ENCODE results near the gene OR4D2.

Gene OR4D2

GRCh38 chr17:58176200-58176599 is 9.4 kb downstream of the OR4D2 start:
- DNase-seq, result no peak

DNA sequence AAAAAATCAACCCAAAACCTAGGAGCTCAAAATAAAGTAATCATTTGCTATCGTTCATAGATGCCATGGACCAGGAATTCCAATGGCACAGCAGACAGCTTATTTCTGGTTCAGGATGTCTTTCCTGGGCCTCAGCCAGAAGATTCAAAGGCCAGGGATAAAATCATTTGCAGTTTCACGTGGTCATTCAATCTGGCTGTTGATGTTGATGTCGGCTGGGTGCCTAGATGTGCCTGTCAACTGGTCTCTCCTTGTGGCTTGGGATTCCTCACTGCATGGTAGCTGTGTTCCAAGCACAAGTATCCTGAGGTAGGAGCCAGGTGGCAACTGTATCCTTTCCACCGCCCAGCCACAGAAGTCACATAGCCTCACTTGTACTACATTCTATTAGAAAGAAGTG is 15.0 kb downstream of the OR4D2 start:
- DNase-seq, result no peak

- no peak for DNase-seq
Observed at GRCh38 chr17:58183514-58183913, 16.7 kb downstream of the OR4D2 start.

- no peak for DNase-seq
Observed at GRCh38 chr17:58184308-58184985, 17.7 kb downstream of the OR4D2 start.

DNA sequence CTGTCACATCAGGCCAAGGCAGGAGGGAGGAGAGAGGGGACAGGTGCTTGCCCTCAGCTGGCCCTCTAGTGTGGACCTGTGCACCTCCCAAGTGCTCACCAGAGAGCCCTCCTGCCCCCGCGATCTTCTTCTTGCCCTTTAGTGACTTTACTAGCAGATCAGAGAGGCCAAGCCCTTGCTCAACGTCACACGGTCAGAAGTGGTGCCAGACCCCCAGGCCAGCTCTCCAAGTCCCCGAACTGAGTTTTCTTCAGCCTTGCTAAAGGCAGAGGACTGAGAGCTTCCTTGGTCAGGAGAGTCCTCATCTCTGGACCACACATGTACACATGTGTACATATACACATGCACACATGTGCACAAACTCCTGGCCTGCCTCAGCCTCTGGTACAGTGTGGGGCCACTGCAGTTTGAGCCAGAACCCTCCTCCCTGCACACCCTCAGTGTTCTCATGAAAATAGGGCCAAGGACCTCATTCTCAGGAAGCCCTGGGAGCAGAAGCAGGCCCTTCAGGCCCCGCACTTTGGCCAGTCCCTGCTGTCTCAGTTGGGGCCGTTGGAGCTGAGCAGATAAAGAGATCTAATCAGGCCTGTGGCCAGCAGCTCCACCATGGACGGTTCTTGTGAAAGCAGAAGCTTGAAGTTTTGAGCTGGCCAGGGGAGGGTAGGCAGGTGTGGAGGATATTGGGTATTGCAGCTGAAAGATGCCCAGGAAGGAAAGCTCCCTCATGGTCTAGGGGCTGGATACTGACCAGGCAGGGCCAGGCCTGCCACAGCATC is 18.4 kb downstream of the OR4D2 start:
- DNase-seq, result no peak

- DNase-seq, result no peak
Observed at GRCh38 chr17:58186591-58186990, 19.8 kb downstream of the OR4D2 start.

- no peak for DNase-seq
Observed at GRCh38 chr17:58187063-58187462, 20.3 kb downstream of the OR4D2 start.

DNA sequence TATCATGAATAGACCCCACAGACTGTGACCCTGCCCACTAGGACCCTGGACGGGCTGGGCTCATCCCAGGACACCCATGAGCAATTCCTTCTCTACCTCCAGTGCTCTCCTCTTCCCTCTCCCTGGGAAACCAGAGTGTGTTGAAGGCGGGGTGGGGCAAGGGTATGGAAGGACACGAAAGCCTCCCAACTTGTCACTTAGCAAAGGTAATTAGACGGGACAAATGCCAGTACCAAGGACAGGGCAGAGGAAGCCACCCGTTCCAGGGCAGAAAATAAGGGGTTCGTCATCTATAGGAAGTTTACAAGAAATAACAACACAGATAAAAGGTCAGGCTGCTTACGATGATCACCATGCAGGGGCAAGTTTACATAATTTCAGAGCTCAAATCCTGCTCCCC is 20.9 kb downstream of the OR4D2 start:
- DNase-seq, result no peak

DNA sequence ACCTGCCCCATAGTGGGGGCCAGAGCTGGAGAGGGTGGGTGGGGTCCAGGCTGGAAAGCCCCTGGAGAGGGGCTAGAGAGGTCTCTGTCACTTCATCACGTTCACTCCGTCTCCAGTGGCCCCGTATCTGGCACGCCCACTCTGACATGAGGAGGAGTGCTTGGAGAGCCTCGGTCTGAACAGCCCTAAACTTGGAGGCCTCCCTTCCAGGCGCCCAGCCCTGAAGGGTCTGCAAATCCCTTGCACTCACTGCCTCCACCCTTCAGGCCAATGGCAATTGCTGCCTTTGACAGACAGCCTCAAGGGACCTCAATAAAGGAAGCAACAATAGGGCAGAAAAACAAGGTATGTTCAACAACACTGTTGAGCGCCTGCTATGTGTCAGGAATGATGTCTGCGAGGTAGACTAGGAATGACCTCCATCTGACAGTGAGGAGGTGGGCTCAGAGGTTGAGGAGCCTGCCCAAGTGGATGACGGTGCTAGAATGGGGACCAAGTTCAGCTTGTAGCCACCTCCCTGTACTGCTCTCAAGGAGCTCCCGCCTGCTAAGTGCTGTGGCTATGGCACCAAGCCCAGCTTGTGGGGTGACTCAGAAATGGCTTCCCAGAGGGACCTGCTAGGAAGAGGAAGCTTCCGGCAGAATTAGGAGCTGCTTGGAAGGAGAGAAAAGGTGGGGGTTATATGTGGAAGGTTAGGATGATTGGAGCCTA is 22.8 kb downstream of the OR4D2 start:
- no peak for DNase-seq

DNA sequence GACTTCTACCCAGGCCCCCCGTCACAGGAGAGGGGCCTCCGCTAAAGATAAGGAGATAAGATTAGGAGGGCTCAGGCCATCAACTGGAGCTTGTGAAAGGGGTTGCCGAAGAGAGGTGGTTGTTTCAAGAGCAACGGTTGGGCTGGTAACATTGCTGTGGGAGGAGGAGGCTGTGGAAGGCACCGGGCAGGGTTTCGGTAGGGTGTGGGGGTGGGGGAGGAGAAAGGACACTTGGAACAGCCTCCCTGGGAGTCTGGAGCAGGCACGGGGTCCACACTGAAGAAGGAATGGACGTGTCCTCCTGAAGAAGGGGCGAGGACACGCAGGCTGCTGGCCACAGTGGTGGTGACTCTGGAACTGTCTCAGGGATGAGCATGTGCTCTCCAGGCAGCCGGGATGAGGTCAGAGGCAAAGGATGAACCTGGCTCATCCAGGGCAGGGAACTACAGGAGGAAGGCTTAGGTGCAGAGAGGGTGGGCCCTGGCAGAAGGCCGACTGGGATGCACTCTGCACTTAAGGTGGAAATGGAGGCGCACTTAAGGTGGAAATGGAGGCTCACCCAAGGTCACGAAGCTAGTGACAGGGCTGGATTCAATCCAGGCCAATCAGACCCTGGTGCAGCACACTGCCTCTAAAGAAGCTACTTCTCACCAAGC is 24.6 kb downstream of the OR4D2 start:
- DNase-seq, result no peak

DNA sequence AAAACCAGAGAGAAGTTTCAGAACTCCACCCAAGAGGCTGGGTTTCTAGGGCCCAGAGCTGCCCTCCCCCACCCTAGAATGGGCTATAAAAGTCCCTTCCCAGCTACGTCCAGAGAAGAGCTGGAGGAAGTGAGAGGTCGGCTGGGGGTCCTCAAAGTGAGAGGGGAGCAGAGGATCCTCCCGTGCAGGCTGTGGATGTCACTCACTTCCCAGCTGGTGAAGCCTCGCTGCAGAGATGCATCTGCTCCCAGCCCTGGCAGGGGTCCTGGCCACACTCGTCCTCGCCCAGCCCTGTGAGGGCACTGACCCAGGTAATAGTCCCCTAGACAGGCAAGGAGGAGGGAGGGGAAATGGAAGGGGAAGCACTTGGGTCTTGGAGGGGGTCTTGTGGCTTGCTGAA is 25.8 kb downstream of the OR4D2 start, which contains the start of gene EPX:
EPX (plus strand) TSS at position 115 of the 400 bp plus-strand sequence; CDS start at position 236, 121 bp downstream.
- no peak for DNase-seq

DNA sequence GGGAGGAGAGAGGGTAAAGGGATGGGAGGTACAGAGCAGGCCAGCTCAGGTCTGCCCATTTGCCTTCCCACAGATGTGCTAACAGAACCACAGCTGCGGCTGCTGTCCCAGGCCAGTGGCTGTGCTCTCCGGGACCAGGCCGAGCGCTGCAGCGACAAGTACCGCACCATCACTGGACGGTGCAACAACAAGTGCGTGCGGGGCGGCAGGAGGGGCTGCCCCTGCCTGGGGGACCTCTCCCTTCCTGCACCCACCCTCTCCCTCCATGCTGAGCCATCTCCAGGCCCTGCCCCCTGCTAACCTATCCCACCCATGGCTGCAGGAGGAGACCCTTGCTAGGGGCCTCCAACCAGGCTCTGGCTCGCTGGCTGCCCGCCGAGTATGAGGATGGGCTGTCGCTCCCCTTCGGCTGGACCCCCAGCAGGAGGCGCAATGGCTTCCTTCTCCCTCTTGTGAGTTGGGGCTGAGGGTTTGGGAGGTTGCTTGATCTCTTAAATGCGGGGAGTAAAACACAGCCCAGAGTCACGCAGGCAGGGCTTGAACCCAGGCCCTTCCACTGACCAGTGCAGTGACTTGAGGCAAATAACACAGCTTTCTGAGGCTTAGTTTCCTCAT is 27.0 kb downstream of the OR4D2 start:
- DNase-seq, result no peak

- DNase-seq, result no peak
Observed at GRCh38 chr17:58195518-58196123, 28.8 kb downstream of the OR4D2 start.

GRCh38 chr17:58196610-58197009 is 29.8 kb downstream of the OR4D2 start:
- DNase-seq, result no peak

DNA sequence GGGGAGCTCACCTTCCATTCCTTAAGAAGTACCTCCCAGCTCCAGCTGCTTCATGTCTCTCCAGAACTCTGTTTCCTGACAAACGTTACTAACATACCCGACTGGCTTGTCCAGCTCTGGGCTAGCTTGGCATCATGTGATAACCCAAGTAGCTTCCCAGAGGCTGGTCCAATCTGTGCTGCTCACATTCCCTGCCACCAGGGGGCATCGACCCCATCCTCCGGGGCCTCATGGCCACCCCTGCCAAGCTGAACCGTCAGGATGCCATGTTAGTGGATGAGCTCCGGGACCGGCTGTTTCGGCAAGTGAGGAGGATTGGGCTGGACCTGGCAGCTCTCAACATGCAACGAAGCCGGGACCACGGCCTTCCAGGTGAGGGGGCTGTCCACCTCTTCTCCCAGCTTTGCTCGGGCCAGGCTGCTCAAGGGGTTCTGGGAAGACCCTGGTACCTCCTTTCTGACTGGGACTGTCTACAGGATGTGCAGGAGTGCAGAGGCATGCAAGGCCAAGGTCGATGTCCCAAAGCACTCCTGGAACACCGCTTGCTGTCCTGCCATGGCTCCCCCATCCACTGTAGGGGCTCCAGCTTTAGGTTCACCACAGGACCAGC is 33.3 kb downstream of the OR4D2 start:
- peak; percentile 58 for DNase-seq

- no peak for DNase-seq
Observed at GRCh38 chr17:58202859-58203258, 36.1 kb downstream of the OR4D2 start.

DNA sequence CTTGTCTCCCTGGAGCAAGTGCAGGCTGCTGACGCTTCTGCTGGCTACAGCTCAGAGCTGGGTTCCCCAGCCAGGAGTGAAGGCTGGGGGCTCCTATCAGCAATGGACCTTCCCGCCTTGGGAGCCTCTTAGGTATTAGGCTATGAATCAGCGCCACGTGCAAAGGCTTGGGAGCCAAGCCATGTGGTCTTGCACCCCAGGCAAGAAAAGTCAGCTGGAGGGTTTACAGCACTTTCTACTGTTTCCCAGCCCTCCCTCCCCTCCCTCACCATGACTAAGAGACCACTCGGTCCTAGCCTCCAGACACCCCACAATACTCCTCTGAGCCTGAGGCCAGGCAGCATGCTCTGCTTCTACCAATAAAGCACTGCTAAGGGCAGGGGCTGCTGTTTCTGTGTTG is 38.0 kb downstream of the OR4D2 start:
- DNase-seq, result no peak

GRCh38 chr17:58205936-58206335 is 39.2 kb downstream of the OR4D2 start:
- no peak for DNase-seq

DNA sequence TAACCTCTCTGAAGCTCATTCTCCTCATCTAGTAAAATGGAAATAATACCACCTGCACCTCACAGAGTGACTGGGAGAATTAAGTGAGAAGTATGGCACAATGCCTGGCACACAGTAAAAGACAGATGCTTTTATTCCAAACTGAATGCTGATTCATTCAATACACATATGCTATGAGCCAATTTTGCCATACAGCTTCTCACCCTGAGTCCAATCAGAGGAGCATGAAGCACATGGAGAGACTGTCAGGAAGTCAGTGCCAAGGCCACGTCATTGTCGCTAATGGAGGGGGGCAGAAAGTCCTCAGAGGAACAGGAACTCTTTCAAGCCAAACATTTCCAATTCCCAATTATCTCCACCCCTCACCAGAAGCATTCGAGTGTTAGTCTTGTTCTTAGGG is 40.7 kb downstream of the OR4D2 start:
- no peak for DNase-seq

DNA sequence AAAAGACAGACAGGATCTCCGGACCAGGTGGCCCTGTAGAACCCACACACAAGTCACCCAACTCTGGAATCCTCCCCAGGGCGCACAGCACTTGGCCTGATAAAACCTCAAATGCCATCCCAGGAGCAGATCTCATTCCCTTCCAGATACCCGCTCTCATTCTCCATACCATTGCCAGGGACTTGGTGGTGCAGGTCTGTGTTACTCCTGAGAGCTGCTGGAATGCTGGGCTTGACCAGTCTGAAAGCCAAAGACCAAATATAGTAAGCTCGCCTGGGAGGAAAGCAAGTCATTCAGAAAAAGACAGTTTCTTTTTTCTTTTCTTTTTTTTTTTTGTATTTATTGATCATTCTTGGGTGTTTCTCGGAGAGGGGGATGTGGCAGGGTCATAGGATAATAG is 41.6 kb downstream of the OR4D2 start:
- DNase-seq, result no peak

GRCh38 chr17:58210922-58211321 is 44.1 kb downstream of the OR4D2 start:
- no peak for DNase-seq

GRCh38 chr17:58215685-58216084 is 48.9 kb downstream of the OR4D2 start:
- no peak for DNase-seq

All from activated naive CD4-positive, alpha-beta T cell treated with anti-CD3 and anti-CD28 coated beads, Interleukin-2, amount 50 U/mL, for 16 hours (primary cell).